ENCODE data around the gene MICU1.

- TF ChIP-seq ZNF274 (IDR thresholded peaks at IDR 0.05; ENCODE audit: low read depth, low read length) (no peak), EZH2phosphoT487 (IDR thresholded peaks at IDR 0.05; ENCODE audit: borderline replicate concordance) (no peak), CTCF (IDR thresholded peaks at IDR 0.05 in 2 of 3, conservative IDR thresholded peaks at IDR 0.05 in 1 of 3; ENCODE audit: borderline replicate concordance in 1 of 3, insufficient read depth in 1 of 3, low read depth in 2 of 3, low read length in 2 of 3) (no peak), POLR2A (IDR thresholded peaks at IDR 0.05; ENCODE audit: borderline replicate concordance, extremely low read depth, insufficient read depth, insufficient read length) (no peak), SIN3A (IDR thresholded peaks at IDR 0.05; ENCODE audit: low read depth) (no peak), EZH2 (IDR thresholded peaks at IDR 0.05) (no peak), ZFX (IDR thresholded peaks at IDR 0.05) (no peak), JUND (IDR thresholded peaks at IDR 0.05) (no peak), POLR2AphosphoS5 (IDR thresholded peaks at IDR 0.05; ENCODE audit: low read depth, low read length) (no peak), ELF1 (IDR thresholded peaks at IDR 0.05; ENCODE audit: borderline replicate concordance, low read depth) (no peak), MAX (IDR thresholded peaks at IDR 0.05) (no peak), REST (IDR thresholded peaks at IDR 0.05; ENCODE audit: low read depth) (no peak), RAD21 (IDR thresholded peaks at IDR 0.05; ENCODE audit: low read depth) (no peak), SP1 (IDR thresholded peaks at IDR 0.05; ENCODE audit: low read depth) (no peak)
Measured at GRCh38 chr10:72645263-72645858, 19.5 kb upstream of the MICU1 start.

All from HCT116 (cell line).